ENCODE data around the gene GSX2. TPM values are rescaled to one million over a fixed set of nuclear protein-coding genes. Genes with fewer than 3 reads are reported as not detected.

The GSX2 gene
- total and polyA plus RNA-seq, 5 donors: not detected

GRCh38 chr4:54077812-54078211 is 22.2 kb upstream of the GSX2 start:
- Histone ChIP-seq H3K9me3 (ENCODE audit: control insufficient read depth, low read length) (no peaks in the 10 kb centered on the region), H3K27me3 (ENCODE audit: control insufficient read depth, insufficient read depth) (no peaks in the 10 kb centered on the region), H3K27ac (ENCODE audit: low read length) (no peak overlapping the region), H3K4me3 (ENCODE audit: low read length) (no peak overlapping the region), H3K4me1 (ENCODE audit: control insufficient read depth, insufficient read depth, low read length) (no peaks in the 10 kb centered on the region)
- ATAC-seq: no peak
- DNase-seq: no peak
- intact Hi-C loops (cut with DNase I): no loop called here
- WGBS: 100% methylated on average over 1 of the region's 1 CpG

DNA sequence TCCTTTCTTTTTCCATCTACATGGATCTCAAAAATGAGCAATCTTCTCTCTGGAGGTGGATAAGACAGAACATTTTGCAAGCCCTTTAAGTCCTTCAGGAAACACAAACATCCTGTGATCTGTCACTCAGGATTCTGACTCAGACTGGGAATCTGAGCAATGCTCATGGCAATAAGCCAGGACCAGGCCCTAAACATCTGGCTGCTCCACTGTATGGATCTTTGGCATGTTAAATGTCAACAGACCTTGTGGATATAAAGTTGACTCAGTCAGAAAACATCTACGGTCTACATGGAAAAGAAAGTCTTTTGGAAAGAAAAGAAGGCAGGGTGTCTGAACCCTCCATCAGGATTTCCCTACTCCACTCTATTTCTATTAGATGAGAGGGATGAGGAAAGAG is 17.8 kb upstream of the GSX2 start:
- H3K4me3 ChIP-seq (ENCODE audit: low read length): no peak overlapping the region
- intact Hi-C loops (cut with DNase I): no loop called here
- no peaks in the 10 kb centered on the region for H3K4me1 ChIP-seq (ENCODE audit: control insufficient read depth, insufficient read depth, low read length)
- no peak overlapping the region for H3K27ac ChIP-seq (ENCODE audit: low read length)
- H3K27me3 ChIP-seq (ENCODE audit: control insufficient read depth, insufficient read depth): no peaks in the 10 kb centered on the region
- DNase-seq (no peak), ATAC-seq (peak; percentile 60 to 88)
- 57% methylated on average over 1 of the region's 1 CpG for WGBS
- no peaks in the 10 kb centered on the region for H3K9me3 ChIP-seq (ENCODE audit: control insufficient read depth, low read length)

- Histone ChIP-seq H3K4me3 (ENCODE audit: low read length) (no peak overlapping the region), H3K9me3 (ENCODE audit: control insufficient read depth, low read length) (no peaks in the 10 kb centered on the region), H3K27me3 (ENCODE audit: control insufficient read depth, insufficient read depth) (no peaks in the 10 kb centered on the region), H3K4me1 (ENCODE audit: control insufficient read depth, insufficient read depth, low read length) (no peaks in the 10 kb centered on the region), H3K27ac (ENCODE audit: low read length) (peak overlapping the region; percentile 57)
- intact Hi-C loops (cut with DNase I): no loop called here
- 78% methylated on average over 3 of the region's 3 CpGs for WGBS
- ATAC-seq (peak; percentile 64 to 75), DNase-seq (peak in 2 of 3 donors; percentile 60 to 63)
These were observed 14.7 kb upstream of the GSX2 start for GRCh38 chr4:54085284-54085683.

- Histone ChIP-seq H3K27ac (ENCODE audit: low read length) (no peak overlapping the region), H3K4me1 (ENCODE audit: control insufficient read depth, insufficient read depth, low read length) (peaks cover 2% of the 10 kb centered on the region), H3K27me3 (ENCODE audit: control insufficient read depth, insufficient read depth) (no peaks in the 10 kb centered on the region), H3K4me3 (ENCODE audit: low read length) (no peak overlapping the region), H3K9me3 (ENCODE audit: control insufficient read depth, low read length) (no peaks in the 10 kb centered on the region)
- 100% methylated on average over 1 of the region's 1 CpG for WGBS
- intact Hi-C loops (cut with DNase I): no loop called here
- ATAC-seq: no peak
- DNase-seq: no peak
These were observed 10.1 kb upstream of the GSX2 start for GRCh38 chr4:54089875-54090274.

DNA sequence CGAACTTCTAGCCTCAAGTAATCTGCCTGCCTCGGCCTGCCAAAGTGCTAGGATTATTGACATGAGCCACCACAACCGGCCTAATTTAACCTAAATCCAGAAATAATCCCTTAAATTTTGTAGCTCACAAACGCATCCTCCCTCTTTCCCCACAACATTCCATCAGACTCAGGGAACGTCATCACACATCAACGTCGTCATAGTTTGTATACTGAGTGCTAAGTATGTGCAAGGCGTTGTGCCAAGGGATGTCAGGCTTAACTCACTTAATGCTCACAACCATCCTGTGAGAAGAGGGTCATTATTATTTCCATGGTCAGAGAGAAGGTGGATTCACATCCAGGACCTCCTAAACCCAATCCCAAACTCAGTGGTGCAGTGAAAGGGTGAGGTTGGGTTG is 9.6 kb upstream of the GSX2 start:
- Histone ChIP-seq H3K9me3 (ENCODE audit: control insufficient read depth, low read length) (no peaks in the 10 kb centered on the region), H3K27ac (ENCODE audit: low read length) (no peak overlapping the region), H3K4me1 (ENCODE audit: control insufficient read depth, insufficient read depth, low read length) (peaks cover 2% of the 10 kb centered on the region), H3K27me3 (ENCODE audit: control insufficient read depth, insufficient read depth) (no peaks in the 10 kb centered on the region), H3K4me3 (ENCODE audit: low read length) (no peak overlapping the region)
- ATAC-seq (no peak), DNase-seq (no peak)
- intact Hi-C loops (cut with DNase I): no loop called here
- WGBS: 77% methylated on average over 8 of the region's 8 CpGs

GRCh38 chr4:54090804-54091623 is 8.9 kb upstream of the GSX2 start:
- peaks cover 2% of the 10 kb centered on the region for H3K4me1 ChIP-seq (ENCODE audit: control insufficient read depth, insufficient read depth, low read length)
- H3K4me3 ChIP-seq (ENCODE audit: low read length): peak overlapping the region; percentile 45
- intact Hi-C loops (cut with DNase I): no loop called here
- no peak overlapping the region for H3K27ac ChIP-seq (ENCODE audit: low read length)
- no peaks in the 10 kb centered on the region for H3K27me3 ChIP-seq (ENCODE audit: control insufficient read depth, insufficient read depth)
- DNase-seq: peak; percentile 69 to 87 (median 85)
- no peaks in the 10 kb centered on the region for H3K9me3 ChIP-seq (ENCODE audit: control insufficient read depth, low read length)
- 16% methylated on average over 27 of the region's 27 CpGs for WGBS
- peak; percentile 92 to 95 for ATAC-seq

- Histone ChIP-seq H3K4me3 (ENCODE audit: low read length) (peak overlapping the region; percentile 45), H3K27ac (ENCODE audit: low read length) (no peak overlapping the region), H3K27me3 (ENCODE audit: control insufficient read depth, insufficient read depth) (no peaks in the 10 kb centered on the region), H3K9me3 (ENCODE audit: control insufficient read depth, low read length) (no peaks in the 10 kb centered on the region), H3K4me1 (ENCODE audit: control insufficient read depth, insufficient read depth, low read length) (peaks cover 2% of the 10 kb centered on the region)
- intact Hi-C loops (cut with DNase I): no loop called here
- peak; percentile 96 for ATAC-seq
- WGBS: under 1% methylated on average over 48 of the region's 48 CpGs
- peak; percentile 90 to 96 (median 92) for DNase-seq
These were observed 8.1 kb upstream of the GSX2 start for GRCh38 chr4:54091637-54092404.

- no peak for DNase-seq
- 29% methylated on average over 13 of the region's 13 CpGs for WGBS
- H3K9me3 ChIP-seq (ENCODE audit: control insufficient read depth, low read length): no peaks in the 10 kb centered on the region
- intact Hi-C loops (cut with DNase I): no loop called here
- ATAC-seq: no peak
- H3K27ac ChIP-seq (ENCODE audit: low read length): no peak overlapping the region
- no peaks in the 10 kb centered on the region for H3K27me3 ChIP-seq (ENCODE audit: control insufficient read depth, insufficient read depth)
- H3K4me3 ChIP-seq (ENCODE audit: low read length): peak overlapping the region; percentile 45
- peaks cover 2% of the 10 kb centered on the region for H3K4me1 ChIP-seq (ENCODE audit: control insufficient read depth, insufficient read depth, low read length)
These were observed 7.3 kb upstream of the GSX2 start for GRCh38 chr4:54092405-54093323.

DNA sequence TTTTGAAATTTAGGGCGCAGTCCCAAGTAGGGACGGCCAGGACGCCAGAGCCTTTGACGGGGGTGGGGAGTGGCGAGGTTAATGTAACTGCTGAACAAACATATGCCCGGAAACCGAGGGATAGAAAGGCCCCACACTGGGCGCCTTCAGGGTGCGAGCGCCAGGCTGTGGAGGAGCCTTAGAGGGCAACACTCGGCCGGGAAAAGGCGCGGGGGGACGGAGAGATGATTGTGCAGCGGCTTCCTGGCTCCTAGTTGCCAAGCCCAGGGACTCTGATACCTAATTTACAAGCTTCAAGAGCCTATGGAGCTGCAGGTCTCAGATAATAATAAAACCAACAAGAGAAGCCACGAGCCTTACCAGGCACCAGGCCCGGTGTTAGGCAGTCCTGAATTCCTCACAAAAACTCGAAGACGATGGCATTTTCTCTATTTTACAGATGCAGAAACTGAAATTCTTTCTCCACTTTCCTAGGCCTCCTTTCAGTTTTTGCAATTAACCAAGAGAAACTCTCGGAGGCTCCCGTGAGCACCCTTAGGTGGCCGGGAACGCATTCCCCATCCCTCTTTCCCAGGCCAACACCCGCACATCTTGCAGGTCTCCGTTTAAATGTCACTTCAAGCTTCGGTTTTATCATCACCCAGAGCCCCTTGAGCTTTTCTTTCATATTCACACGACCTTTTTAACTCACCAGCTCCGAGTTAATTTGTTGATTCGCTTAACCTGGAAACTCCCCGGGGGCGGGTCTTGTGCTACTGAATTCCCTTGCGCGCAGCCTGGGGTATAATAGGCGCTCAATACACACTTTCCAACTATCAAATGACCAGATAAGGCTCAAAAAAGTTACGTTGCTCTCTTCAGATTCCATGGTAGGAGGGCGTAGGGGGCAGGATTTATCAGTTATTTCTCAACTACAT is 6.4 kb upstream of the GSX2 start:
- no peaks in the 10 kb centered on the region for H3K9me3 ChIP-seq (ENCODE audit: control insufficient read depth, low read length)
- DNase-seq (no peak), ATAC-seq (no peak)
- no peaks in the 10 kb centered on the region for H3K27me3 ChIP-seq (ENCODE audit: control insufficient read depth, insufficient read depth)
- peaks cover 2% of the 10 kb centered on the region for H3K4me1 ChIP-seq (ENCODE audit: control insufficient read depth, insufficient read depth, low read length)
- WGBS: 36% methylated on average over 37 of the region's 37 CpGs
- H3K27ac ChIP-seq (ENCODE audit: low read length): no peak overlapping the region
- H3K4me3 ChIP-seq (ENCODE audit: low read length): no peak overlapping the region
- intact Hi-C loops (cut with DNase I): no loop called here

- DNase-seq: no peak
- no peak for ATAC-seq
- 72% methylated on average over 6 of the region's 6 CpGs for WGBS
- no peak overlapping the region for H3K27ac ChIP-seq (ENCODE audit: low read length)
- intact Hi-C loops (cut with DNase I): no loop called here
- no peaks in the 10 kb centered on the region for H3K27me3 ChIP-seq (ENCODE audit: control insufficient read depth, insufficient read depth)
- H3K4me1 ChIP-seq (ENCODE audit: control insufficient read depth, insufficient read depth, low read length): peaks cover 4% of the 10 kb centered on the region
- no peak overlapping the region for H3K4me3 ChIP-seq (ENCODE audit: low read length)
- H3K9me3 ChIP-seq (ENCODE audit: control insufficient read depth, low read length): no peaks in the 10 kb centered on the region
These were observed 5.5 kb upstream of the GSX2 start for GRCh38 chr4:54094451-54094850.

All from right cardiac atrium (tissue), 5 donors.